GM10266 (cell line): ENCODE data around the gene CNBP.
"Not testable (repeated sequence)": the region's sequence is repeated elsewhere in the genome, so short reads cannot be mapped to it uniquely, and the experiment has no call there.

Experiments used
- DNase-seq: peaks from one replicate; pipeline ENCODE4 v3.0.0; 2012; ENCODE audit errors: extremely low spot score
- TF ChIP-seq, protein P1 (sequence below): IDR thresholded peaks from 2 replicates; pipeline ENCODE4 v1.5.1; 2012; ENCODE audit warnings: mild to moderate bottlenecking, low read depth; ENCODE audit not compliant: control insufficient read depth, insufficient read depth; ENCODE audit errors: missing control alignments

The CNBP gene

GRCh38 chr3:129183569-129184395 is at the start of gene CNBP:
Gene CNBP (minus strand): TSS chr3:129183896. CDS start chr3:129171757, 12,139 bp downstream.
- TF ChIP-seq, protein P1, sequence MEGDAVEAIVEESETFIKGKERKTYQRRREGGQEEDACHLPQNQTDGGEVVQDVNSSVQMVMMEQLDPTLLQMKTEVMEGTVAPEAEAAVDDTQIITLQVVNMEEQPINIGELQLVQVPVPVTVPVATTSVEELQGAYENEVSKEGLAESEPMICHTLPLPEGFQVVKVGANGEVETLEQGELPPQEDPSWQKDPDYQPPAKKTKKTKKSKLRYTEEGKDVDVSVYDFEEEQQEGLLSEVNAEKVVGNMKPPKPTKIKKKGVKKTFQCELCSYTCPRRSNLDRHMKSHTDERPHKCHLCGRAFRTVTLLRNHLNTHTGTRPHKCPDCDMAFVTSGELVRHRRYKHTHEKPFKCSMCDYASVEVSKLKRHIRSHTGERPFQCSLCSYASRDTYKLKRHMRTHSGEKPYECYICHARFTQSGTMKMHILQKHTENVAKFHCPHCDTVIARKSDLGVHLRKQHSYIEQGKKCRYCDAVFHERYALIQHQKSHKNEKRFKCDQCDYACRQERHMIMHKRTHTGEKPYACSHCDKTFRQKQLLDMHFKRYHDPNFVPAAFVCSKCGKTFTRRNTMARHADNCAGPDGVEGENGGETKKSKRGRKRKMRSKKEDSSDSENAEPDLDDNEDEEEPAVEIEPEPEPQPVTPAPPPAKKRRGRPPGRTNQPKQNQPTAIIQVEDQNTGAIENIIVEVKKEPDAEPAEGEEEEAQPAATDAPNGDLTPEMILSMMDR: no peak
- DNase-seq: peak; percentile 96

DNA sequence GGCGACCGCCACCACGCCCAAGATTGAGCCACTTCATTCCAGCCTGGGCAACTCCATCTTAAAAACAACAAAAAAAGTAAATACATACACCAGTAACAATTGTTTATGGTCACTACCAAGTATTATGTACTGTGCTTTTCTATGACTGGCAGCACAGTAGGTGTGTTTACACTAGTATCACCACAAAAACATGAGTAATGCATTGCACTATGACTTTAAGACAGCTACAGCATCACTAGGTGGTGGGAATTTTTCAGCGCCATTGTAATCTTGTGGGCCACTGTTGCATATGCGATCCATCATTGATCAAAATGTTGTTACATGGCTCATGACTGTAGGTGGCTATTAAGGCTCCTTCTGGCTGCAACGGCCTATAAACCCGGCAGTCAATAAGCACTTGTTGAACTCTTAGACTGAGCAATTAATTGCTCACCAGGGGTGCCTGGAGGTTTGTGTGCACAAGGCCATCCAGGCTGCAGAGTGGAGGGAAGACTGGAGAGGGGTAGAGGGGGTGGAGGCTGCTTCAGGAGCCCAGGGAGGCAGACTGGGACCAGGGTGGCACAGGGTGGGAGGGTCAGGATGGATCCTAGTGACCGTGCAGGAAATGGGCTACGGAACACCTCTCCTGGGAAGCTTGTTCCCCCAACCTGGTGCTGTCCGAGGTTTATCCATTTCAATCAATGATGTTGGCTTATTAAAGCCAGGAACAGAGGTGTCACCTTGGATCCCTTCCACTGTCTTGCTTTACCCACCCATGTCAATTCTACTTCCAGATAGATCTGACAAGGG is 47.8 kb upstream of the CNBP start:
- TF ChIP-seq, protein P1: no peak

DNA sequence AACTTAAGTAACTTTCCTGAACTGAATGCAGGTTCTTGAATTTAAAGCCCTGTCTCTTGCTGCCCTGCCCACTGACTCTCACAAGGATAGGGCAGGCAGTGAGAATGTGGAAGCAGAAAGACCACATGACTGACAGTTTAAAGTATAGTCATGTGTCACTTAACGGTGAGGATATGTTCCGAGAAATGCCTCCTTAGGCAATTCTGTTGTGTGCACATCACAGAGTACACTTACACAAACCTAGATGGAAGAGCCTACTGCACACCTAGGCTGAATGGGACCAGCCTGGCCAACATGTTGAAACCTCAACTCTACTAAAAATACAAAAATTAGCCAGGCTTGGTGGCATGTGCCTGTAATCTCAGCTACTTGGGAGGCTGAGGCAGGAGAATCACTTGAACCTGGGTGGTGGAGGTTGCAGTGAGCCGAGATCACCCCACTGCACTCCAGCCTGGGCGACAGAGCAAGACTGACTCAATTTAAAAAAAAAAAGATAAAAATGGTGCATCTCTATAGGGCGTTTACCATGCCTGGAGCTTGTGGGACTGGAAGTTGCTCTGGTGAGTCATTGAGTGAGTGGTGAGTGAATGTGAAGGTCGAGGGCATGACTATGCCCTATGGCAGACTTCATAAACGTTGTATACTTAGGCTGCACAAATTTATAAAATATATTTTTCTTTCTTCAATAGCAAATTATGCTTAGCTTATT is 46.8 kb upstream of the CNBP start:
- TF ChIP-seq, protein P1: no peak
- DNase-seq: no peak

More for the DNA sequence above, 47.8 kb upstream of the CNBP start:
- DNase-seq: no peak

GRCh38 chr3:129228891-129229585 is 45.3 kb upstream of the CNBP start:
- DNase-seq: no peak
- TF ChIP-seq, protein P1: no peak

DNA sequence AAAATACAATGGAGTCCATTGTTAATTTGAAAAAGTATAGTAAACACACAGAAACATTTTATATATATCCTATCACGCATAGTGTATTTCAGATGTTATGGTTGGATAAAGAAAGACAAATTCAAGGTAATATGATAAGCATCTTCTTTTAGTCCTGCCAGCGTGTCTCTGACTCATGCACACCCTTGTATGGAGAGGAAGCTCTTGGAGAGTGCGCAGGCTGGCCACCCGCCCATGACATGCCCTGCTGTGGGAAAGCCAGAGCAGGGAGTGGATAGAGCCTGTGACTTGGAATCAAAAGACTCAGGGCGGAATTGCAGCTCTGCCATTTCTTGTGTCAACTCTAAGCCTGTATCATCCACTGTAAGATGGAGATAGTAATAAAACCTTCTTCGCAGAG is 42.7 kb upstream of the CNBP start:
- no peak for DNase-seq
- TF ChIP-seq, protein P1: no peak

DNA sequence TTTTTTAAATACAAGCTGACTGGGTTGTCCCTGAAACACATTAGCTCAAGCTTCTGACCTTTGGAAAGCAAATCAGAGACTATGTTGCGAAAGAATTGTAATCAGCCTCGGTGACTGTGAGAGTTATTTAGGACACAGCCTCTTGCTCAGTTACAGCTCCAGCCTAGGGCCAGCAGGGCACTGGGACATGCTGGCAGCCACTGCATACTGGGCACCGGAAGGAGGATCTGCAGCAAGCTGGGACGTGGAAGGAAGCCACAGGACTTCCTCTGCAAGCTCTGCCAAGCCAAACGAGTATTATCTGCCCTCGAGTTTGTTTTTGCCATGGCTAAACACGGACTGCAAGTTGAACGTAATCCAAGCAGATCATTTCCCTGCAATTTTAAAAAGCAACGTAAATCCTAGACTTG is 41.3 kb upstream of the CNBP start:
- no peak for DNase-seq
- TF ChIP-seq, protein P1: no peak

- DNase-seq: not testable (repeated sequence)
Observed at GRCh38 chr3:129224387-129224786, 40.7 kb upstream of the CNBP start.
